ENCODE results near the gene DIAPH2.
"Not testable (repeated sequence)": the region's sequence is repeated elsewhere in the genome, so short reads cannot be mapped to it uniquely, and the experiment has no call there.

Gene DIAPH2

GRCh38 chrX:96684339-96685209 lies at the start of gene DIAPH2:
Gene DIAPH2, plus strand, starts transcription at chrX:96684842.
- peak; percentile 67 for DNase-seq

- DNase-seq: no peak
These were observed 34.6 kb upstream of the DIAPH2 start for GRCh38 chrX:96650023-96650422.

- DNase-seq: no peak
These were observed 28.6 kb upstream of the DIAPH2 start for GRCh38 chrX:96655947-96656623.

GRCh38 chrX:96682516-96682915 lies 2.1 kb upstream of the DIAPH2 start:
- DNase-seq: no peak

- no peak for DNase-seq
These were observed 674 bp upstream of the DIAPH2 start for GRCh38 chrX:96683997-96684338.

GRCh38 chrX:96685210-96686099 lies 813 bp downstream of the DIAPH2 start:
- peak; percentile 16 for DNase-seq

GRCh38 chrX:96687776-96688175 lies 3.1 kb downstream of the DIAPH2 start:
- no peak for DNase-seq

- DNase-seq: no peak
These were observed 4.1 kb downstream of the DIAPH2 start for GRCh38 chrX:96688789-96689188.

GRCh38 chrX:96689991-96690390 lies 5.3 kb downstream of the DIAPH2 start:
- no peak for DNase-seq

- DNase-seq: no peak
These were observed 7.8 kb downstream of the DIAPH2 start for GRCh38 chrX:96692454-96692853.

- no peak for DNase-seq
These were observed 8.2 kb downstream of the DIAPH2 start for GRCh38 chrX:96692890-96693289.

GRCh38 chrX:96693407-96693806 lies 8.8 kb downstream of the DIAPH2 start:
- DNase-seq: no peak

GRCh38 chrX:96696462-96696861 lies 11.8 kb downstream of the DIAPH2 start:
- DNase-seq: no peak

- no peak for DNase-seq
These were observed 16.0 kb downstream of the DIAPH2 start for GRCh38 chrX:96700625-96701024.

- DNase-seq: no peak
These were observed 18.7 kb downstream of the DIAPH2 start for GRCh38 chrX:96703379-96703778.

GRCh38 chrX:96703816-96704215 lies 19.2 kb downstream of the DIAPH2 start:
- no peak for DNase-seq

GRCh38 chrX:96704629-96705028 lies 20.0 kb downstream of the DIAPH2 start:
- DNase-seq: no peak

- DNase-seq: no peak
These were observed 21.3 kb downstream of the DIAPH2 start for GRCh38 chrX:96705905-96706304.

GRCh38 chrX:96707804-96708203 lies 23.2 kb downstream of the DIAPH2 start:
- DNase-seq: no peak

GRCh38 chrX:96710031-96710430 lies 25.4 kb downstream of the DIAPH2 start:
- DNase-seq: no peak

GRCh38 chrX:96713303-96713702 lies 28.7 kb downstream of the DIAPH2 start:
- DNase-seq: no peak

GRCh38 chrX:96714393-96714792 lies 29.8 kb downstream of the DIAPH2 start:
- not testable (repeated sequence) for DNase-seq

- no peak for DNase-seq
These were observed 30.8 kb downstream of the DIAPH2 start for GRCh38 chrX:96715481-96715880.

Data from activated CD4-positive, alpha-beta T cell treated with anti-CD3 and anti-CD28 coated beads, Interleukin-2, amount 50 U/mL, for 1 hour (primary cell).